GM18858 (cell line): Measurements from ENCODE around the gene CUL4A.
"Not testable (repeated sequence)": the region's sequence is repeated elsewhere in the genome, so short reads cannot be mapped to it uniquely, and the experiment has no call there.

Source experiments
- ATAC-seq: cut with Tn5 transposase; IDR thresholded peaks from one replicate; pipeline ENCODE4 v1.9.1; 2021; ENCODE audit not compliant: unreplicated experiment

The CUL4A gene

GRCh38 chr13:113209336-113209758 lies at the start of gene CUL4A:
Gene CUL4A, plus strand, starts transcription at chr13:113209613. Its CDS starts 15 bp downstream, at chr13:113209628.
- ATAC-seq, result peak; percentile 13

GRCh38 chr13:113159701-113160100 lies 49.7 kb upstream of the CUL4A start:
- no peak for ATAC-seq

DNA sequence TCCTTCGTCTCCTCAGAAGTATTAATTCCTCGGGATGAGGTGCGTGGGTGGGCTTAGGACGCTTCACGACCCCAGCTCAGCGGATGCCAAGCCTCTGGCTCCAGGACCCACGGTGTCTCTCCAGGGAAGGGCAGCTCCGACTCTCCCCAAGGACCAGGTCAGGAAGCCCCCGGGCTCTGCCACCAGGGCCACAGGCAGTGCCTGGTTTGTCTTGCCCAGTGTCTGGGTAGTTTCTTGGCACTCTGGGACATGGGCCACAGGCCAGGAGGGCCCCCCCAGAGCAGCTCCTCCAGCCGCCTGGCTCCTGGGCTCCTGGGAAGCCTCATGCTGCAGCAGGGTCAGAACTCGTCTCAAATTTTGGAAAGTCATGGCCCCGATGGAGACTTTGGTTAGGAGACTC lies 48.4 kb upstream of the CUL4A start:
- ATAC-seq, result no peak

DNA sequence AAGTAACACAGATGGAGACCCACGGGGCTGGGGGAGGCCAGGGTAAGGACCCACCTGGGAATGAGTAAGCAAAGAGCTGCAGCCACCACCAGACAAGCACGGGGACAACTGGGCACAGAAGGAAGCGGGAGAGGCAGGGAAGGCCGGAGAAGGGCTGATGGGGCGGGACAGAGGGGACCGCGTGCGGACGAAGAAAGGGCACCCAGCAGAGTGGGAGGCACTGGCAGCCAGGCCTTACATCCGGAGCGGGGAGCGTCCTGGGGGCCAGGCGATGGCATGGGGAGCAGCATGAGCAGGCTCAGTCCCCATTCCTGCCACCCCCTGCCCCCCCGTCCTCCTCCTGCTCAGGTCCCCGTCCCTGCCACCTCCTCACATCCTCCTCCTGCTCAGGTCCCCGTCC lies 48.0 kb upstream of the CUL4A start:
- ATAC-seq, result no peak

DNA sequence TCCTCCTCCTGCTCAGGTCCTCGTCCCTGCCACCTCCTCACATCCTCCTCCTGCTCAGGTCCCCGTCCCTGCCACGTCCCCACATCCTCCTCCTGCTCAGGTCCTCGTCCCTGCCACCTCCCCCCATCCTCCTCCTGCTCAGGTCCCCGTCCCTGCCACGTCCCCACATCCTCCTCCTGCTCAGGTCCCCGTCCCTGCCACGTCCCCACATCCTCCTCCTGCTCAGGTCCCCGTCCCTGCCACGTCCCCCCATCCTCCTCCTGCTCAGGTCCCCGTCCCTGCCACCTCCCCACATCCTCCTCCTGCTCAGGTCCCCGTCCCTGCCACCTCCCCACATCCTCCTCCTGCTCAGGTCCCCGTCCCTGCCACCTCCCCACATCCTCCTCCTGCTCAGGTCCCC lies 47.4 kb upstream of the CUL4A start:
- not testable (repeated sequence) for ATAC-seq

- ATAC-seq, result no peak
Measured at GRCh38 chr13:113162783-113163685, 46.4 kb upstream of the CUL4A start.

DNA sequence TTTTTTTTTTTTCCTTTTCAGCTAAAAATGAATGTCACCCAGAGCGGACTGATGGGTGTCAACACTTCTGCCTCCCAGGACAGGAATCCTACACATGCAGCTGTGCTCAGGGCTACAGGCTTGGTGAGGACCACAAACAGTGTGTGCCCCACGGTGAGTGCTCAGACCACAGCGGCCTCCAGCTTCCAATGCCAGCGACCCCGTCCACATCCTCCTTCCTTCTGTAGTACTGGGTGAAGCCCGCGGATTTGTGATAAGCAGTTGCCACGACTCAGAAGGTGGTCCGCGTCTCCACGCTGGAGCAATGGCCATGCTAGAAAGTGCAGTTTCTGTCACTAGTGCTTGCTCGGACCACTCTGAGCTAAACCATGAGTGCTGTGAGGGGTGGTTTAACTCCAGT lies 44.9 kb upstream of the CUL4A start:
- no peak for ATAC-seq

DNA sequence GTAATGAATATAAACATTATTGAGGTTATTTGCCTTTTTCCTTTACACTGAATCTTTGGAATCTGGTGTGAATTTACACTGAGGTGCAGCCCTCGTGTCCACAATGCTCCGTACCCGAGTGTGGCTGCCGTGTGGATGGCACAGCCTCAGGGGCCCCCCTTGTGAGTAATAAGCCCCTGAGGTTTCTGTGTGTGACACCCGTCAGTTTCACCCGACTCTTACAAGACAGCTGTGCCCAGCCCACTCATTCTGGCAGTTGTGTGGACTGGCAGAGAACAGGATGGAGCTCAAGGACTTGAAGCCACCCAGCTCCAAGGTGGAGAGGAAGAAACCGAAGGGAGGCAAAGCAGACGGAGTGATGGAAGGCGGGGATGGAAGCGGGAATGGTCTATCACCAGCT lies 43.1 kb upstream of the CUL4A start:
- no peak for ATAC-seq

DNA sequence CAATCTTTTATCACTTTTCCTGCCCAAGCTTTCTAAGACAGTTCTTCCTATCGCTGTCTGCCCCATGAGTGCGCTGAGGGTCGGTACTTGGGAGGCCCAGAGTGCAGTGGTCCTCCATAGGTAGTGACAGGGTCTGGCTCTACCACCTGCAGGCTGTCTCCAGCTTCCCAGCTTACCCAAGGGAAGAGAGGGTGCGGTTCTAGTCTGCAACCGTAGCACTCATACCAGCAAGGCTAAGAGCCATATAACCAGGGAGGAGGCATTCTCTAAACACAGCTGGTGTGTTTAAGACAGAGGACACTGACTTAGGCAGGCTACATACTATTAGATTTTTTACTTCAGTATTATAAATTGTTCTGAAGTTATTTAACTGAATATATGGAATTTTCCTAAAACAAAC lies 42.7 kb upstream of the CUL4A start:
- ATAC-seq, result no peak

DNA sequence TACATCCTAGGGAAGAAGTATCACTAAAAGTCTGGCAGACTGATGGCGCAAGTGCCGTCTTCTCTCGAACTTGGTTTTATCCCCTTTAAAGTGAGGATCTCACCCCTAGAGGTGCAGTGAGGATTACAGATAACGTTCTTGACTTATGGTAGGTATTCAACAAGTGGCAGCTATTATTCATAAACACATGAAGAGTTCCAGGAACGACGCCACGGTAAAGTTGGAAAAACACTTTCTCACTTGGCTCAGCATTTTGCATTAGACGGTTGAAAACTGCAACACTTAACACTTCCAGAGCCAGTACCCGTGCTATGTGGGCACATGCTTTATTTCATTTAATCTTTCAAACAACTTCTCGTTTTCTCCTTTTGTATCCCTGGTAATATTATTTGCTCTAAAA lies 42.3 kb upstream of the CUL4A start:
- no peak for ATAC-seq

GRCh38 chr13:113167575-113167974 lies 41.8 kb upstream of the CUL4A start:
- no peak for ATAC-seq

- ATAC-seq, result no peak
Measured at GRCh38 chr13:113168211-113168610, 41.2 kb upstream of the CUL4A start.

- ATAC-seq, result no peak
Measured at GRCh38 chr13:113169277-113170272, 39.8 kb upstream of the CUL4A start.

GRCh38 chr13:113170511-113170910 lies 38.9 kb upstream of the CUL4A start:
- no peak for ATAC-seq

GRCh38 chr13:113171250-113172125 lies 37.9 kb upstream of the CUL4A start:
- no peak for ATAC-seq

DNA sequence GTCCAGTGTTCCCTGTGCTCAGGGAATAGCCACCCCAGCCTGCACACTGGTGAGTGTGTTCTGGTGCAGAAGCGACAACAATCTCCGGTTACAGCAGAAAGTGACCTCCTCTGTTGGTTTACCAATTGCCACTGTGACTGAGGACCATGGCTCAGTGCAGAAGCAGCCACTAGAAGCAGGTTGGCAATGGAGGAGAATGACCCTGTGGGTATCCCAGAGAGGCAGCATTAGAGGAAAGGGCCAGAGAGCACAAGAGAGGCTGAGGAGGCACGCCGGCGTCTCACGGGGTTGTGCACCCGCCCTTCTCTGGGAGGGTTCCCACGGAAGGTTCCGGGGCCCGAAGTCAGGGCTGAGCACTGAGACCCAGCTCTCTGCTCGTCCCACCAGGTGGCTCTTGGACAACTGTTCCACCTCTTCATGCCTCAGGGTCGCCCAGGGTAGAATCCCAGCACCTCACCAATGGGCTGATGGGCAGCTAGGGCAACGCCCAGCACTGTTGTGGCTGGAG lies 36.9 kb upstream of the CUL4A start:
- ATAC-seq, result no peak

GRCh38 chr13:113176280-113176679 lies 33.1 kb upstream of the CUL4A start:
- no peak for ATAC-seq

- no peak for ATAC-seq
Measured at GRCh38 chr13:113176822-113177221, 32.6 kb upstream of the CUL4A start.

GRCh38 chr13:113178070-113178895 lies 31.1 kb upstream of the CUL4A start:
- no peak for ATAC-seq

DNA sequence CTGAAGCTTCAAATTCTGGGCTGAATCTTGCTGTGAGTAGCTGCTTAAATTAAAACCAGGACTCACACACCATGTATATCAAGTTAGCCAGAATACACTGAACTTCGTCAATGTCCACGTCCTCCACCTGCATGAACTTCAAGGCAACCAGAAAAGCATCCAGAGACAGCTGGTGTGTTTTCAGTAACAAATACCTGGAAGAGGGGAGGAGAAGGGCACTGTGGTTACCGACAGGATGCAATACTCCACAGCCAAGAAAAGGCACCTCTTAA lies 30.6 kb upstream of the CUL4A start:
- no peak for ATAC-seq
